Hepatocyte (in vitro differentiated cells): ENCODE data around the gene CSKMT.

Source experiments
- CTCF ChIP-seq: fragments of 200-600 bp; sonication (generic); IDR thresholded peaks from 2 replicates; pipeline ENCODE4 v1.5.1; 2016; ENCODE audit warnings: antibody characterized with exemption, mild to moderate bottlenecking; ENCODE audit not compliant: poor library complexity
- EZH2 ChIP-seq: fragments of 200-600 bp; sonication (generic); IDR thresholded peaks from 2 replicates; pipeline ENCODE4 v1.6.1; 2016; ENCODE audit warnings: antibody characterized with exemption, mild to moderate bottlenecking, borderline replicate concordance

DNA sequence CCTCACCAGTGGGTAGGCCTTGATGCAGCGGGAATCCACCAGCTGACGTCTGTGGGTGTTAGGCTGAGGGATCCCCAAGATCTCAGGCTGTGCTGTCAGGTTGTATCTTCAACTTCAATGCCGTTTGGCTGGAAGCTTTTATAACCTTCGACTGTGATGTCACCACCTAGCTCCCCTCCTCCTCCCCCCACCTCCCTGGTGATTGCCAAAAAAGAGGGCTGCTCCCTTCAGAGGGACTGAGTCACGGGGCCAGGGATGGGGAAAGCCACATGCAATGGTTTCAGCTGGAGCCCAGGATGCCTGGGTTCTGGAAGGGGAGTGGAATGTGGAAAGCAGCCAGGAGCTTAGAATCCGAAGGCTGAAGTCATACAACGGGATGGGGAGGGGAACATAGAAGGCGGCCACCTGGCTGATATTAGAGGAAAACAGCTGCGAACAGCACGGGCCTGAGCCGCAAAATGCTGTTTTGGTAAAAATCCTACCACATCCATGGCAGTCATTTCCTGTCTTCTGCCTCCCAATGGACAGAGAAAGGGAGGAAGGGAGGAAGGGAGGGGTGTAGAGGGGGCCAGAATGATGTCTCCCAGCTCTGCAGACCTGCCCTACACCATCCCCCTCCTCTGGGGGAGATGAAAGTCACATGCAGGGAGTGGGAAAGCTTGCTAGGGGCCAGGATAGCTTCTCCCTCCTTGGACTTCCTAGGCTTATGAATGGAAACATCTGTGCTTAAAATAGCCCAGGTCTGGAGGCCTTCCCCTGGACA lies 24.5 kb downstream of the CSKMT start, which contains the start of gene LRRN4CL:
- TF ChIP-seq CTCF (no peak), EZH2 (no peak)
